HPDE6-E6E7 (cell line): ENCODE measurements around the gene BRIP1.
"Not testable (repeated sequence)": the region's sequence is repeated elsewhere in the genome, so short reads cannot be mapped to it uniquely, and the experiment has no call there.

Source experiments
- DNase-seq: peaks from one replicate; pipeline ENCODE4 v3.0.0; 2011; ENCODE audit warnings: missing footprints; ENCODE audit errors: extremely low spot score

Gene BRIP1

GRCh38 chr17:61728297-61728836 is 135.0 kb downstream of the BRIP1 start:
- DNase-seq: no peak

- DNase-seq: not testable (repeated sequence)
Measured at GRCh38 chr17:61727798-61728197, 135.5 kb downstream of the BRIP1 start.

- DNase-seq: no peak
Measured at GRCh38 chr17:61726977-61727376, 136.4 kb downstream of the BRIP1 start.

- no peak for DNase-seq
Measured at GRCh38 chr17:61724777-61725176, 138.6 kb downstream of the BRIP1 start.

DNA sequence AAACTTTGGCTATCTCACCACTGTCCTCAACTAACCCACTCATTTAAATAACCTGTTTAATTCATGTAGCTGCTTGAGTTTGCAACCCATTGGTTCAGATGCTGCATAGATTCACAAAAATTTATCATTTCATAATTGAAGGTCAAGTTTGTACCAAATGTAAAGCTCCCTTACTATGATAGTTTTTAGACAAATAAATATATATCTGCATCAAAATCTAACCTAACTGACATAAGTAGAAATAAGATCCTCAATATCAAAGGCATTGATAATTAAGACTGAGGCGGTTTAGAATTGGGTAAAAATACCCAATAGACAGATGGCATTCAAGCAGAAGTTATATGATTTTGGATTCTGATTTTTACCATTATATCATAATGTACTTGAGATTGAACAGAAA is 139.4 kb downstream of the BRIP1 start:
- no peak for DNase-seq

DNA sequence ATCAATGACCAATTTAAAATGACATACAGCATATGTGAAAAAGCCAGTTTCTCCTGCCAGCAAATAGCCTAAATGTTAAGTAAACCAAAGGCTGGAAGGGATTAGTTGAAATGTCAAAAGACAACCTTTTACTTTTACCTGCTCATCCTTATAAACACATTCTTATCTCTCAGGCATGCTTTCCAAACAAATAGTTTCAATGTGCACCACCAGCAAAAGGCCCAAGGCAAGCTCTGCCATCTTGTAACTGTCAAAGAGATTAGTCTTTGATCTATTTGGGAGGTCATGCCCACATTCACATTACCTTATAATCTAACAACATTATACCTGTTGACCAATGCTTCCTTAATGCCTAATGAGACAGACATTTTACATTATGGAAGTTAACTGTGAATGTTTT is 140.1 kb downstream of the BRIP1 start:
- DNase-seq: no peak

DNA sequence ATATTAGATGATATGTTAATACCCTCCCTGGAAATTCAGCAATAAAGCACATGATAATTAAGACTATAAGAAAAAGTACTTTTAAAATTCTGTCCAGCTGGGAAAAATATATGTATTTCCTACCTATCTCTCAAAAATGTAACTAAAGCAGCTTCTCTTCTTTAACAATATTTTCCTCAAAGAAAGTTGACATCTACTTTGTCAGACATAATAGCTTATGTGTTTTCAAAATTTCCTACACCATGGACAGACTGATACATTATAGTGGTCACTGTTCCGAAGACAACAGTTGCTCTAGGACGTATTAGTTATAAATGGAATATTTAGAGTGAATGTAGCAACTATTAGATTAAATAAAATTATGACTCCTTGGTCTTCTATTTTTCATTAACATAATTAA is 140.9 kb downstream of the BRIP1 start:
- no peak for DNase-seq

- DNase-seq: no peak
Measured at GRCh38 chr17:61720016-61720795, 143.1 kb downstream of the BRIP1 start.

DNA sequence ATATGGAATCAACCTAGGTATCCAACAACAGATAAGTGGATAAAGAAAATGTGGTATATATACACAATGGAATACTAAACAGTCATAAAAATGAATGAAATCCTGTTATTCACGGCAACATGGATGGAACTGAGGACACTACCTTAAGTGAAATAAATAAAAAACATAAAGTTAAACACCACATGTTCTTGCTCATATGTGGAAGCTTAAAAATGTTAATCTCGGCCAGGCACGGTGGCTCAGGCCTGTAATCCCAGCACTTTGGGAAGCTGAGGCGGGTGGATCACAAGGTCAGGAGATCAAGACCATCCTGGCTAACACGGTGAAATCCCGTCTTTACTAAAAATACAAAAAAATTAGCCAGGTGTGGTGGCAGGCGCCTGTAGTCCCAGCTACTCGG is 144.1 kb downstream of the BRIP1 start:
- not testable (repeated sequence) for DNase-seq

GRCh38 chr17:61718022-61718421 is 145.3 kb downstream of the BRIP1 start:
- DNase-seq: no peak

DNA sequence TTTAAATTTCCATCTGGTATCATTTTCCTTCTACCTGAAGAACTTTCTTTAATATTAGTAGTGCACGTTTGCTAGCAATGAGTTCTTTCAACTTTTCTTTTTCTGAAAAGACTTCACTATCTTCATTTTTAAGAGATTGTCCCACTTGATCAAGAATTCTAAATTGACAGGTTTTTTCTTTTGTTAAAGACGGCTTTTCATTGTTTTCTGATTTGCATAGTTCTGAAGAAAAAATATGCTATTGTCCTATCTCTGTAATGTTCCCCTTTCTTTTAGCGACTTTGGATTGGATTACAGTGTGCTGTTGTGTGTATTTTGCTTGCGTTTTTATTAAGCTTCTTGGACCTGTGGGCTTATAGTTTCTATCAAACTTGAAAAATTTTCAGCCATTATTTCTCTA is 146.0 kb downstream of the BRIP1 start:
- DNase-seq: no peak

- DNase-seq: no peak
Measured at GRCh38 chr17:61716225-61716829, 147.0 kb downstream of the BRIP1 start.

DNA sequence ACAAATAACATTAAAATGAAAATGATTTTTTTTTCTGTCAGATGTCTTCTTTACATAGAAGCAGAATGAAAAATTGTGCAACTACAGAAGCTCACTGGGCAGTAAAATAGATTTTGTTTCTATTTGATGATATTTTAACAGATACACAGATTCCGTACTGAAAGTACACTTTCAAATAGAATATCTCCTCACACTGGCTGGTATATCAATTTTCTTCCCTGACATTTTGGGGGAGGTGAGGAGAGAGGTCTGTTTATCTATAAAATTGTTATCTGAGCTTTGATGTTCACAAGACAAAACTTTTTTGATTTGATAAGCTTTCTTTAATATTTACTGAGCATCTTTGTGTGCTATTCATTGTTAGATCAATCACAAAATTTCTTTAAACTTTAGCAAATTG is 148.0 kb downstream of the BRIP1 start:
- DNase-seq: no peak

DNA sequence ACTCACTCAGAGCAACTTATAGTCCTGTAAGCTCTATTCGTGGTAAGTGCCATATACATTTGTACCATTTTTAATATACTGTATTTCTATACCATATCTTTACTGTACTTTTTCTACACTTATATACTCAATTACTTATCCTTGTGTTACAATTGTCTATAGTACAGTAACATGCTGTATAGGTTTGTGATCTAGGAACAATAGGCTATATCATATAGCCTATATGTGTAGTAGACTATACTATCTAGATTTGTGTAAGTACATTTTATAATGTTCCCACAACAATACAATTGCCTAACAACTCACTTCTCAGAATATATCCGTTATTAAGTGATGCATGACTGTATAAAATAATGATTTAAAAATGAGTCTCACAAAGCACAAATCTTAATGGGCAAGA is 149.0 kb downstream of the BRIP1 start:
- DNase-seq: no peak

DNA sequence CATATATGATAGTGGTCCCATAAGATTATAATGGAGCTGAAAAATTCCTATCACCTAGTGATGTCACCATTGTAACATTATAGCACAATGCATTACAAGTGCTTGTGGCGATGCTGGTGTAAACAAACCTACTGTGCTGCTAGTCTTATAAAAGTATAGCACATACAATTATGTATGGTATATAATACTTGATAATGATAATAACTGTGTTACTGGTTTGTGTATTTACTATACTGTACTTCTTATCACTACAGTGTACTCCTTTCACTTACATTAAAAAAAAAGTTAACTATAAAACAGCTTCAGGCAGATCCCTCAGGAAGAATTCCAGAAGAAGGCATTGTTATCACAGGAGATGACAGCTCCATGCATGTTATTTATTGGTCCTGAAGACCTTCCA is 150.3 kb downstream of the BRIP1 start:
- no peak for DNase-seq

DNA sequence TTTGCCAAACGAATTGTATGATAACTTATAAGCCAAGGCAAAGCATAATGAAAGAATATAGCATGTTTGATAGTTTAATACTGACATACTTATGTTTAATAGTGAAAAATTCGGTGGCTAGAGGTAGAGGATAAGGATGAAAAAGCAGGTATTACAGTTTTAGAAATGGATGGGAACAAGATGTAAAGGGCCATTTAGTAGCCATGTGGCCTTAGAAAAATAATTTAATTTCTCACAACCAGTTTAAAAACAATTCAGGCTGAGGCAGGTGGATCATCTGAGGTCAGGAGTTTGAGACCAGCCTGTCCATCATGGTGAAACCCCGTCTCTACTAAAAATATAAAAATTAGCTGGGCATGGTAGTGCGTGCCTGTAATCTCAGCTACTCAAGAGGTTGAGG is 152.8 kb downstream of the BRIP1 start:
- DNase-seq: no peak

DNA sequence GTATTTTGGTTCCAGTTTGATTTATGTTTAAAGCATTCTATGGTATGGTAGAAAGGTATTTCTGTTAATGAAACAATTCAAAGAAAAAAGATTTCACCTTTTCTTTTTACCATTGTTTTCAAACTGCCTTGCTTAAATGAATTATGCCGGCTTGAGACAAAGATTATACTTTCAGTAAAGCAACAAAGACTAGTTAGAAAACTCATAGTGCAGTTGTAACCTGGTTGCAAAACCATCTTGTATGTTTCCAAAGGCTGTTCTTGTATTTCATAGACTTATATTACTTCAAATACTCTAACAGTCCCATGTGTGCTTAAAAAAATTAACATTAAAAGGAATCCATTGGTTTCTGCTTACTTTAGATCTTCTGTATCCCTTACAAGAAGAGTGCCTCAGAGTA is 153.8 kb downstream of the BRIP1 start:
- DNase-seq: no peak

DNA sequence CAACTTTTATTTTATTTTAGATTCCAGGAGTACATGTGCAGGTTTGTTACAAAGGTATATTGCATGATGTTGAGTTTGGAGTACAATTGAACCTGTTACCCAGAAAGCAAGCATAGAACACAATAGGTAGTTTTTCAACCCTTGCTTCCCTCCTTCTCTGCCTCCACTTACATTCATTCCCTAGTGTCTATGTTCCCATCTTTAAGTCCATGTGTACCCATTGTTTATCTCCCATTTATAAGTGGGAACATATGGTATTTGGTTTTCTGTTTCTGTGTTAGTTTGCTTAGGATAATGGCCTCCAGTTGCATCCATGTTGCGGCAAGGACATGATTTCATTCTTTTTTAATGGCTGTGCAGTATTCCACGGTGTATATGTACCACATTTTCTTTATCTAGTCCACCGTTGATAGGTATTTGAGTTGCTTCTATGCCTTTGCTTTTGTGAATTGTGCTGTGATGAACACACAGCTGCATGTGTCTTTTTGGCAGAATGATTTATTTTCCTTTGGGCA is 158.3 kb downstream of the BRIP1 start:
- DNase-seq: no peak

GRCh38 chr17:61702450-61702849 is 160.9 kb downstream of the BRIP1 start:
- no peak for DNase-seq

GRCh38 chr17:61701978-61702377 is 161.3 kb downstream of the BRIP1 start:
- no peak for DNase-seq

DNA sequence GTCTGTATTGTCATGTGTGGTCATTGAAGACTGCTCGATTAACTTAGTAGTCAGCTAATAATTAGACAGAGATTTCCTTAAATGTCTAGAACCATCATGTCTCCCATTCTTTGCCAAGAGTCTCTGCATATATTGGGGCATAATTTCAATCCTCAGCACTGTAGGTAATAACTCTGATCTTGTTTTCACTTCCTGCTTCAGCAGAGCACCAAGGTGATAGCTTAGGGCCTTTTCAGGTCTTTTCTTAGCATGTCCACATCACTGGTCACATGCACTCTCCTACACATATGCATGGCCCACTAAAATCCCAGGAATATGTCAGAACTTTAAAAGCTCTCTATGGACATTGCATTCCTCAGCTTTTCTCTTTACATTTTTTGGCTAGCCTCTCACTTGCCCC is 162.0 kb downstream of the BRIP1 start:
- no peak for DNase-seq

GRCh38 chr17:61700252-61700651 is 163.1 kb downstream of the BRIP1 start:
- DNase-seq: no peak

GRCh38 chr17:61699694-61700093 is 163.6 kb downstream of the BRIP1 start:
- DNase-seq: no peak
